OCI-M2 (cell line): ENCODE data around the gene CBX8.
"Not testable (repeated sequence)": the region's sequence is repeated elsewhere in the genome, so short reads cannot be mapped to it uniquely, and the experiment has no call there.

Experiments
- DNase-seq: peaks from one replicate; lab custom pipeline; 2025; ENCODE audit not compliant: unreplicated experiment; lab: John Stamatoyannopoulos, UW

The CBX8 gene

GRCh38 chr17:79781736-79782575 is 14.9 kb downstream of the CBX8 start:
- no peak for DNase-seq

GRCh38 chr17:79781012-79781650 is 15.7 kb downstream of the CBX8 start:
- DNase-seq = no peak

DNA sequence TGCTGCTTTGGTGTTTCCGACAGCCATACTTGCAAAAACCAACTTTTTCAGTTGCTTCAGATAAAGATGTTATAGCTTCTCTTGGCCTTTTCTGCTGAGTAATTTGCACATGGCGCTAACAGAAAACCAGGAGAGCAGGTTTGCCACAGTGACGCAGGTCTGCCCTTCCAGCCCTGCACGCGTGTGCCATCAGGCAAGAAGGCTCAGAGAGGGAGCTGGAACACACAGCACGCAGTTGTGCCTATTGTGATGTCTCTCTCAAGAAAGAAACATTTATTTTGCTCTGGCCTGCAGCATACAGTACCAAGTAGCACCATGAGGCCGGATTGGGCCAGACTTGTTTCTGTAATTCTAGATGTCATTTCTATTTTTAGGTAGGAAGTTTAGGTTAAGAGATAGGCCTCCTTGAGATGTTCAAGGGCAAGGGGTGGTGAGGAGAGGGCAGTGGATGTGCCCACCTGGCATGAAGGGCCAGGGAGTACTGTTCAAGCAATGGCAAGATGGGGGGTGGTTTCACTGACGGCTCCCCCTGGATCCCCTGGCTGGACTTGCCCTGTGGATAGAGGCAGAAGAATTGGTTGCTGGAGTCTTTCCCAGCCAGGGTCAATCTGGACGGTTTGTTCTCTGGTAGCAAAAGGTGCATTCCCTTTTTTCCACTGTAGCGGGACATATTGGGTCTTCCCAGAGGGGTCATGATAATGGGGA is 17.1 kb downstream of the CBX8 start:
- DNase-seq = no peak

DNA sequence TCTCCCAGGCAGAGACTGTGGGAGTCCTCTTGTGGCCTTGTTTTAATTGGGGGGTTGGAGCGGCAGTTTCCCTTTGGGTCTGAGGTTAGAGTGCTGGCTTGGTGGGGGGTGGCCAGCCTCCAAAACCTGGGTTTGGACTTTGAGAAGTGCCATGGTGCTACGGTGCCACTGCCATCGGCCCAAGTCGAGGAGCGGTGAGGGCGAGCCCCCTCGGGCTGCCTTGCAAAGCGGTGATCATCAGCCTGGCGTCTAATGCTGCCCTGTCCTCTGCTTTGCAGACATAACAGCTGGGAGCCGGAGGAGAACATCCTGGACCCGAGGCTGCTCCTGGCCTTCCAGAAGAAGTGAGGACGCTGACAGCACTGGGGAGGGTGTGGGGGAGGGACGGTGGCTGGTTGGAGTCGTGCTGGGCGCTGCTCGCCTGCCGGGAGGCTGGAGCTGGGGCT is 17.8 kb downstream of the CBX8 start:
- no peak for DNase-seq

DNA sequence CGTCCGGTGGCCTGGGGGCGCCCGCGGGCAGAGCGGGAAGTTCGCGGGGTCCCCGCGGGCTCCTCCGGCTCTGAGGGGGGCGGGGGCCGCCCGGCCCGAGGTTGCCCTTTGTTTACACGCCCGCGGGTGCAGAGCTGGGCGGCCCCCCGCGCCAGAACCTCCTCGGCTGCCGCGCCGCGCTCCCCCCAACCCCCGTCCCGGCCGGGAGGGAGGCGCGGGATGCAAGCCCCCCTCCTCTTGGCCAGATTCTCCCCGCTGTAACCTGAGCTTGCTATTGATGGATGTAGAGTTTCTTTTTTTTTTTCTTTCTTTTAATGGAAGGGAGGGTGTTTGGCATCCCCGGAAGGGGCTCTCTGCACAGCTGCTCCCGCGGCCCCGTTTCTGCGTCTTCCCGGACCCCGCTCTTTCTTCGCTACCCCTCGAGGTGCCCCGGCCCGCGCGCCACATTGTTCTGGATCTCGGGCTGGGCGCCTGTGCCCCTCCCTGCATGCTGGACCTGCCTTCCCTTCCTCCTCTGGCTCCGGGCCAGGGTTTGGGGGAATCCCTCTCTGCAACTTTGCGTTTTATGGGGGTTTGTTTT is 18.3 kb downstream of the CBX8 start:
- no peak for DNase-seq

DNA sequence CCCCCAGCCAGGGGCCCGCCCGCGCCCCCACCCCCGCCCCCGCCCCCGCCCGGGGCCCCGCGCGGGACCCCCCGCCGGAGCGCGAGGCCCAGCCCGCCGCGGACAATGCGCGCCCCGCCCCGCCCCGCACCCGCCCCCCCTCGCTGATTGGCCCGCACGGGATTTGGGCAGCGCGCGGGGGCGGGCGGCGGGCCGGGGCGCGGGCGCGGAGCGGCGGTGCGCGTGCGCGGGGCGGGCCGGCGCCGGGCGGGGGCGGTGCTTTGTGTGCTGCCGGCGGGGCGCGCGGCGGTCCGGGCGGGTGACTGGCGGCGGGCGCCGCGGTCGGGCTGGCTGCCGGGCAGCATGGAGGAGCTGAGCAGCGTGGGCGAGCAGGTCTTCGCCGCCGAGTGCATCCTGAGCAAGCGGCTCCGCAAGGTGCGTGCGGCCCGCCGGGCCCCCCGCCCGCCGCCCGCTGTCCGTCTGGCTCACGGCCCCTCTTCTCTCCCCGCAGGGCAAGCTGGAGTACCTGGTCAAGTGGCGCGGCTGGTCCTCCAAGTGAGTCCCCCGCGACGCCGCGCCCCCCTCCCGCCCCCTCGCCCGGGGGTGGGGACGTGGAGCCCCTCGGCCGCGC is 18.9 kb downstream of the CBX8 start, which contains the start of gene CBX2:
TSS of gene CBX2 (plus strand) at position 255 of the 610 bp plus-strand sequence. CDS start at position 343, 88 bp downstream.
- DNase-seq = no peak

- no peak for DNase-seq
These were observed 19.6 kb downstream of the CBX8 start for GRCh38 chr17:79777120-79777893.

GRCh38 chr17:79776376-79777119 is 20.3 kb downstream of the CBX8 start:
- no peak for DNase-seq

- no peak for DNase-seq
These were observed 21.2 kb downstream of the CBX8 start for GRCh38 chr17:79775632-79776031.

DNA sequence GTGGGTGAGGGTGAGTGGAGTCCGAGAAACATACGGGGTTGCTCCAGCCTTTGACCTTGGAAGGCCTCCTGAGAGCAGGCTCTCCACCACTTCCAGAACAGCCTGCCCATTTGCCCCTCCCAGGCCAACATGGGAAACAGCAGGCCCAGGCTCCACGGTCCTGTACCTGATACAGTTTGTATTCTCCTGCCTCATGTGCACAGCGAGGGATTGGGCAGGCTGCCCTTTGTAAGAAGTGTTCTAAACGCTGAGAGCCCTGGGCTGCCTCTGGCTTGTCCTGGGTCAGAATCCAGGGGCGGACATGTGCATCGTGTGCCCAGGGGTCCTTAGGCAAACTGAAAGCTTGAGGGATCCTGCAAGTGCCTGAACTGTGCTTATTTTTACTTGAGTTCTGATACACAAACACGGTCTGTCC is 22.3 kb downstream of the CBX8 start:
- DNase-seq = no peak

DNA sequence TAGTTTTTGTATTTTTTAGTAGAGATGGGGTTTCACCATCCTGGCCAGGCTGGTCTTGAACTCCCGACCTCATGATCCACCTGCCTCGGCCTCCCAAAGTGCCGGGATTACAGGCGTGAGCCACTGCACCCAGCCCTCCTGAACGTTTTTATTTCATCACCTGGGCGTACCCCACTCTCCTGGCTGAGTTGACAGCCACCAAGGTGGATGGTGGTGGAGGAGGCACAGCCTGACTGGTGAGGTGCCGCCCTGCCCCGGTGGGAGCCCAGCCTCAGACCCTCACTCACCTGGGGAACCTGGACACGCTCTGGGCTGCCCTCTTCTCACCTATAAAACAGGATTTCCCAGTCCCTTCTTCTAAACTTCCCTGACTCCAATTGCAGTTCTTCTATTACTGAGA is 24.2 kb downstream of the CBX8 start:
- DNase-seq = not testable (repeated sequence)

DNA sequence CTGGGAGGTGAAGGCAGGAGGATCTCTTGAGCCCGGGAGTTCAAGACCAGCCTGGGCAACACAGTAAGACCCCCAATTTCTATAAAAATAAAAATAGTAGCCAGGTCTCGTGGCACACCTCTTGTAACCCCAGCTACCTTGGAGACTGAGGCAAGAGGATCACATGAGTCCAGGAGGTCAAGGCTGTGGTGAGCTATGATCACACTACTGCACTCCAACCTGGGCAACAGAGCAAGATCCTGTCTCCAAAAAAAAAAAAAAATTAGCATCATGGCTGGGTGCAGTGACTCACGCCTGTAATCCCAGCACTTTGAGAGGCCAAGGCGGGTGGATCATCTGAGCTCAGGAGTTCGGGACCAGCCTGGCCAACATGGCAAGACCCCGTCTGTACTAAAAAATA is 25.6 kb downstream of the CBX8 start:
- DNase-seq = no peak

GRCh38 chr17:79769570-79770506 is 27.0 kb downstream of the CBX8 start:
- DNase-seq = no peak

- no peak for DNase-seq
These were observed 31.2 kb downstream of the CBX8 start for GRCh38 chr17:79765708-79766107.

GRCh38 chr17:79761894-79762589 is 34.8 kb downstream of the CBX8 start:
- no peak for DNase-seq

GRCh38 chr17:79760197-79760906 is 36.5 kb downstream of the CBX8 start:
- DNase-seq = no peak

GRCh38 chr17:79758271-79758670 is 38.6 kb downstream of the CBX8 start:
- no peak for DNase-seq
